GM12892 (cell line): ENCODE measurements around the gene PAX6.

ENCODE experiments used
- POLR2A ChIP-seq: IDR thresholded peaks from 2 replicates; pipeline ENCODE4 v1.6.1; 2011; ENCODE audit warnings: low read depth, low read length, control low read depth
- POLR2AphosphoS5 ChIP-seq: IDR thresholded peaks from 2 replicates; pipeline ENCODE4 v1.6.1; 2011; ENCODE audit warnings: low read depth, low read length, control low read depth

DNA sequence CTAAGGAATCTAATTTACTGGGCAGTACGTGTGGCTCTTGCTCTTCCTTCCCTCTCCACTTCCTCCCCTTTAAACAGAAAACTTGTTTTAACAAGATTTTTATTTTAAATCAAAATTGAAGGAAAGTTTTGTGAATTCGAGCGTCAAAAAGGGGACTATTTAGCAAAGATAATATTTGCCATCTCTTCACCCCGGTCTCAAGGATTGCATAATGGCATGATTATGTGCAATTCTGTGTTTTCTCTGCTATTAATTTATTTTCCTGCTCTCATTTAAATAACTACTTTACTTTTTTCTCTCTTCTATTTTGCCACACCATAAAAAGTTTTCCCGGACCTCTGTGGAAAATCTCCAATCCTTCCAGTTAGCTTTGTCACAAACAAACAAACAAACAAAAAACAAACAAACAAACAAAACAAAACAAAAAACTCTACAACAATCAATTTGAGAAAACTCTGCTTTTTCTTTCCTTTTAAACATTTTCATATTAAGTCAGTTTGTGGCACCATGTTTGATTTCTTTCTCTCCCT lies 10.2 kb upstream of the PAX6 start:
- TF ChIP-seq POLR2A (no peak), POLR2AphosphoS5 (no peak)
